Retinal pigment epithelial cell (primary cell): ENCODE results near the gene SNX30.

Source experiments
- DNase-seq: peaks from one replicate; pipeline ENCODE4 v3.0.0-alpha.2; 2010; ENCODE audit warnings: low read depth
- H3K4me3 ChIP-seq: 2 replicates; pipeline ENCODE4 v1.5.1; 2011; ENCODE audit warnings: mild to moderate bottlenecking, low read length, control low read depth, moderate library complexity
- TF ChIP-seq, protein P1 (sequence below): conservative IDR thresholded peaks from 2 replicates; pipeline ENCODE4 v1.5.1; 2011; ENCODE audit warnings: low read depth, low read length, control low read depth, inconsistent platforms

The SNX30 gene

GRCh38 chr9:112848316-112849151 is 98.0 kb downstream of the SNX30 start:
- TF ChIP-seq, protein P1, sequence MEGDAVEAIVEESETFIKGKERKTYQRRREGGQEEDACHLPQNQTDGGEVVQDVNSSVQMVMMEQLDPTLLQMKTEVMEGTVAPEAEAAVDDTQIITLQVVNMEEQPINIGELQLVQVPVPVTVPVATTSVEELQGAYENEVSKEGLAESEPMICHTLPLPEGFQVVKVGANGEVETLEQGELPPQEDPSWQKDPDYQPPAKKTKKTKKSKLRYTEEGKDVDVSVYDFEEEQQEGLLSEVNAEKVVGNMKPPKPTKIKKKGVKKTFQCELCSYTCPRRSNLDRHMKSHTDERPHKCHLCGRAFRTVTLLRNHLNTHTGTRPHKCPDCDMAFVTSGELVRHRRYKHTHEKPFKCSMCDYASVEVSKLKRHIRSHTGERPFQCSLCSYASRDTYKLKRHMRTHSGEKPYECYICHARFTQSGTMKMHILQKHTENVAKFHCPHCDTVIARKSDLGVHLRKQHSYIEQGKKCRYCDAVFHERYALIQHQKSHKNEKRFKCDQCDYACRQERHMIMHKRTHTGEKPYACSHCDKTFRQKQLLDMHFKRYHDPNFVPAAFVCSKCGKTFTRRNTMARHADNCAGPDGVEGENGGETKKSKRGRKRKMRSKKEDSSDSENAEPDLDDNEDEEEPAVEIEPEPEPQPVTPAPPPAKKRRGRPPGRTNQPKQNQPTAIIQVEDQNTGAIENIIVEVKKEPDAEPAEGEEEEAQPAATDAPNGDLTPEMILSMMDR = no peak
- DNase-seq = no peak
- H3K4me3 ChIP-seq = no peak overlapping the region

DNA sequence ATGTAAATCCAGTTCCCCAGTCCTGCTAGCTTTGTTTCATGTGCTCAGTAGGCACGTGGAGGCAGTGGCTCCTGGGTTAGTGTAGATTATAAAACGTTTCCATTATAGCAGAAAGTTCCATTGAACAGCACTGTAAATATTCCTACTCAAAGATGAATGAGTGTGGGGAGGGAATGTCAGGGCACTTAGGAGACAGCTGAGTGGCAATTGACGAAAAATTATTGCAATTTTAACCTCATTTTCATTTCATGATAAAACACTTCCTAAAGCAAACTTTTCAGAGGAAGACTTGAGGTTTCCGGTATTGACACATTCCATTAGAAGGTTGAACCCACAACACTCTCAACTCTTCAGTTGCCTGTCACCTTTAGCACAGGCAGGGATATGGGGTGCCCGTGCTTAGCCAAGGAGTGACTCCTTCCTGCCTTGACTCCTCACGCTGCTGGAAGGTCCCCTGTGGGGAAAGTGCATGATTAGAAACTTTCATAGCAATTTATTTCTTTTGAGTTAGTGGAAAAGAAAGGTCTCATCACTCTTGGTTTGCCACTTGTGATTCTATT is 98.9 kb downstream of the SNX30 start:
- no peak overlapping the region for H3K4me3 ChIP-seq
- no peak for DNase-seq
- TF ChIP-seq, protein P1 = no peak

- H3K4me3 ChIP-seq = no peak overlapping the region
- no peak for DNase-seq
- TF ChIP-seq, protein P1 = no peak
These were observed 100.3 kb downstream of the SNX30 start for GRCh38 chr9:112850840-112851239.

GRCh38 chr9:112852741-112853504 is 102.4 kb downstream of the SNX30 start:
- DNase-seq = no peak
- TF ChIP-seq, protein P1 = no peak
- no peak overlapping the region for H3K4me3 ChIP-seq

GRCh38 chr9:112853882-112854585 is 103.5 kb downstream of the SNX30 start:
- H3K4me3 ChIP-seq = no peak overlapping the region
- no peak for DNase-seq
- TF ChIP-seq, protein P1 = no peak

GRCh38 chr9:112854657-112855056 is 104.1 kb downstream of the SNX30 start:
- DNase-seq = no peak
- TF ChIP-seq, protein P1 = no peak
- no peak overlapping the region for H3K4me3 ChIP-seq
